Spleen (tissue), 11 donors: ENCODE measurements around the gene ZNF385D. TPM values are rescaled to one million over a fixed set of nuclear protein-coding genes. Genes with fewer than 3 reads are reported as not detected.

Experiments used
- DNase-seq: peaks from one replicate; pipeline ENCODE4 v3.0.0-alpha.2; 2020
- H3K27ac ChIP-seq, 8 donors: fragments of 200-600 bp; sonication (generic) in 7 of 8; 1 replicate in 4 of 8; 2 replicates in 4 of 8; pipeline versions ENCODE4 v1.5.0 to v1.8.0; 2016 to 2021; ENCODE audit warnings: inconsistent platforms in 4 of 8, mild to moderate bottlenecking in 4 of 8, moderate library complexity in 1 of 8
- H3K27me3 ChIP-seq, 7 donors: fragments of 200-600 bp; sonication (generic) in 6 of 7; replicated peaks in 1 of 7; 1 replicate in 4 of 7; 2 replicates in 3 of 7; pipeline versions ENCODE4 v1.5.0 to v1.8.0; 2016 to 2021; ENCODE audit warnings: inconsistent platforms in 3 of 7, mild to moderate bottlenecking in 1 of 7
- H3K36me3 ChIP-seq, 6 donors: fragments of 200-600 bp; sonication (generic) in 5 of 6; 1 replicate in 4 of 6; 2 replicates in 2 of 6; pipeline versions ENCODE4 v1.5.0 to v1.8.0; 2016 to 2021; ENCODE audit warnings: inconsistent platforms in 2 of 6
- H3K4me1 ChIP-seq, 6 donors: fragments of 200-600 bp; sonication (generic) in 5 of 6; 1 replicate in 3 of 6; 2 replicates in 3 of 6; pipeline versions ENCODE4 v1.5.0 to v1.8.0; 2016 to 2021; ENCODE audit warnings: inconsistent platforms in 3 of 6
- H3K4me3 ChIP-seq, 8 donors: fragments of 200-600 bp; sonication (generic) in 7 of 8; 1 replicate in 4 of 8; 2 replicates in 4 of 8; pipeline versions ENCODE4 v1.5.0 to v1.8.0; 2016 to 2021; ENCODE audit warnings: inconsistent platforms in 4 of 8, mild to moderate bottlenecking in 4 of 8, moderate library complexity in 2 of 8
- H3K9me3 ChIP-seq, 8 donors: fragments of 200-600 bp; sonication (generic) in 7 of 8; 1 replicate in 4 of 8; 2 replicates in 4 of 8; pipeline versions ENCODE4 v1.5.0 to v1.8.0; 2016 to 2021; ENCODE audit warnings: inconsistent platforms in 4 of 8
- POLR2A ChIP-seq, 3 donors: fragments of 450-650 bp; IDR thresholded peaks; one replicate each; pipeline ENCODE4 v1.5.1; 2017; ENCODE audit warnings: antibody characterized with exemption in 3 of 3, mild to moderate bottlenecking in 1 of 3
- POLR2AphosphoS5 ChIP-seq, 3 donors: sonication (generic); formaldehyde crosslinking; IDR thresholded peaks; one replicate each; pipeline ENCODE4 v1.5.1; 2017; ENCODE audit warnings: antibody characterized with exemption in 3 of 3
- WGBS, 5 donors: extraction: QIAGEN DNeasy Blood & Tissue Kit in 3 of 5; methylation state at CpG; one replicate each; pipeline versions ENCODE4 v1.1.5 to v1.1.7; 2013 to 2018; 5-methylcytosine and 5-hydroxymethylcytosine counted together
- intact Hi-C: fragments of 100-400 bp; cut with DNase I; formaldehyde crosslinking; loops from one replicate; pipeline ENCODE4 v1.15.0; 2023; ENCODE audit warnings: low total_unique reads
- polyA plus RNA-seq, 3 donors: library from polyadenylated mRNA; stranded (reverse); fragments of 200-250 nt; gene quantifications; one replicate each; pipeline ENCODE4 v1.2.1, GENCODE V29; 2013
- total RNA-seq, 7 donors: library from RNA; depleted of rRNA in 3 of 7; stranded (reverse); fragments of >200 nt in 3 of 7; fragmentation: NEBNext Ultra II Directional in 4 of 7; extraction: Animal tissue kit (Norgen Biotek cat#: 25700) in 4 of 7; gene quantifications; one replicate each; pipeline versions ENCODE4 v1.1.0 to v1.2.1, GENCODE V29; 2016 to 2021
- TF ChIP-seq, protein P1 (sequence below), 11 experiments: fragments of 200-600 bp in 7 of 11; fragments of 450-650 bp in 4 of 11; sonication (generic) in 4 of 11; IDR thresholded peaks in 8 of 11; conservative IDR thresholded peaks in 3 of 11; 1 replicate in 7 of 11; 2 replicates in 4 of 11; pipeline versions ENCODE4 v1.4.0 to v1.8.0; 2016 to 2021; ENCODE audit warnings: antibody characterized with exemption in 11 of 11, inconsistent platforms in 4 of 11, mild to moderate bottlenecking in 1 of 11
- donor health status: healthy with polysubstance abuse.
- donor health status: DM: no; HTN: no; CAD: no; lungs with moderate emphysema.
- donor health status: DM: no; HTN: no; CAD: no.
- donor health status: Bipolar disorder and iron deficiency.
- donor health status: healthy.
- donor health status: DM: no; HTN: no; CAD: no.
- donor health status: DM: yes; HTN: yes; CAD: no.

The ZNF385D gene
- total and polyA plus RNA-seq, 10 donors: 0.05 to 3.2 (median 0.70) TPM

- Histone ChIP-seq H3K36me3 (no peaks in the 10 kb centered on the region), H3K27ac (no peak overlapping the region), H3K4me1 (no peaks in the 10 kb centered on the region), H3K27me3 (no peaks in the 10 kb centered on the region), H3K4me3 (no peak overlapping the region), H3K9me3 (peaks cover 0 to 26% (median 8%) of the 10 kb centered on the region in 8 donors)
- 66 to 77% (median 72%) methylated on average over 2 of the region's 2 CpGs for WGBS, 5 donors
- intact Hi-C loops: no loop called here
- DNase-seq: no peak
- TF ChIP-seq POLR2A (IDR thresholded peaks at IDR 0.05) (no peak), POLR2AphosphoS5 (IDR thresholded peaks at IDR 0.05) (no peak)
- TF ChIP-seq, protein P1, sequence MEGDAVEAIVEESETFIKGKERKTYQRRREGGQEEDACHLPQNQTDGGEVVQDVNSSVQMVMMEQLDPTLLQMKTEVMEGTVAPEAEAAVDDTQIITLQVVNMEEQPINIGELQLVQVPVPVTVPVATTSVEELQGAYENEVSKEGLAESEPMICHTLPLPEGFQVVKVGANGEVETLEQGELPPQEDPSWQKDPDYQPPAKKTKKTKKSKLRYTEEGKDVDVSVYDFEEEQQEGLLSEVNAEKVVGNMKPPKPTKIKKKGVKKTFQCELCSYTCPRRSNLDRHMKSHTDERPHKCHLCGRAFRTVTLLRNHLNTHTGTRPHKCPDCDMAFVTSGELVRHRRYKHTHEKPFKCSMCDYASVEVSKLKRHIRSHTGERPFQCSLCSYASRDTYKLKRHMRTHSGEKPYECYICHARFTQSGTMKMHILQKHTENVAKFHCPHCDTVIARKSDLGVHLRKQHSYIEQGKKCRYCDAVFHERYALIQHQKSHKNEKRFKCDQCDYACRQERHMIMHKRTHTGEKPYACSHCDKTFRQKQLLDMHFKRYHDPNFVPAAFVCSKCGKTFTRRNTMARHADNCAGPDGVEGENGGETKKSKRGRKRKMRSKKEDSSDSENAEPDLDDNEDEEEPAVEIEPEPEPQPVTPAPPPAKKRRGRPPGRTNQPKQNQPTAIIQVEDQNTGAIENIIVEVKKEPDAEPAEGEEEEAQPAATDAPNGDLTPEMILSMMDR (IDR thresholded peaks at IDR 0.05 in 8 of 11, conservative IDR thresholded peaks at IDR 0.05 in 3 of 11): no peak
These were observed 47.7 kb downstream of the ZNF385D start for GRCh38 chr3:21703291-21703690.

DNA sequence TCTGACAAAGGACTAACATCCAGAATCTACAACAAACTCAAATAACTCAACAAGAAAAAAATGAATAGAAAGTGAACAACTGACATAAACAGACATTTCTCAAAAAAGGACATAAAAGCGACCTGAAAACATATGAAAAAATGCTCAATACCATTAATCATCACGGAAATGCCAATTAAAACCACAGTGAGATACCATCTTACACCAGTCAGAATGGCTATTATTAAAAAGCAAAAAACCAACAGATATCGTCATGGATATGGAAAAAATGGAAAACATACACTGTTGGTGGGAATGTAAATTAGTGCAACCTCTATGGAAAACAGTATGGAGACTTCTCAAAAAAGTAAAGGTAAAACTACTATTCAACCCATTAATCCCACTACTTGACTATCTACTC is 53.3 kb downstream of the ZNF385D start:
- no peak for TF ChIP-seq POLR2A (IDR thresholded peaks at IDR 0.05)
- DNase-seq: no peak

DNA sequence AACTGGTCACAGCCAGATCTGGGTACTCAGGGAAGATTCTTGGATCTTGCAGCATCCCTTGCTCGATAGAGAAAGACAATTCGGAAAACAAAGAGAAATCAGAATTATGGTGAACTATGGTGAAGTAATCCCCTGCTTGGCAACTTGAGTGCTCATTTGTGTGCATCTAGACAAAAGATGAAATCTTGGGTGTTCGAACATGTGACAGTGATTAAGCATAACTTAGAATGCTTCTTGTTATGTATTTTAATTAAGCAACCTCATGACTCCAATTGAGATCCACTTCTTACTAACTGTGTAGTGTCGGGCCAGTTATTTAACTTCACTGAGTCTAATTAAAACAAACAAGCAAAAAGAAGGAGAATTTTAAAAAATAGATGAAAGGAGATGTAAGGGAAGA is 56.5 kb downstream of the ZNF385D start:
- intact Hi-C loops: no loop called here
- H3K4me1 ChIP-seq: no peaks in the 10 kb centered on the region
- no peak overlapping the region for H3K4me3 ChIP-seq
- no peak for DNase-seq
- H3K36me3 ChIP-seq: no peaks in the 10 kb centered on the region
- H3K27ac ChIP-seq: no peak overlapping the region
- peaks cover 0 to 8% (median 0%) of the 10 kb centered on the region in 8 donors for H3K9me3 ChIP-seq
- H3K27me3 ChIP-seq: no peaks in the 10 kb centered on the region
- WGBS, 5 donors: 79 to 92% (median 88%) methylated on average over 4 of the region's 4 CpGs
- TF ChIP-seq POLR2AphosphoS5 (IDR thresholded peaks at IDR 0.05) (no peak), POLR2A (IDR thresholded peaks at IDR 0.05) (no peak)
- TF ChIP-seq, protein P1 (IDR thresholded peaks at IDR 0.05 in 8 of 11, conservative IDR thresholded peaks at IDR 0.05 in 3 of 11): no peak

More for the DNA sequence above, 53.3 kb downstream of the ZNF385D start:
- WGBS, 5 donors: 65 to 90% (median 72%) methylated on average over 3 of the region's 3 CpGs
- Histone ChIP-seq H3K36me3 (no peaks in the 10 kb centered on the region), H3K27me3 (no peaks in the 10 kb centered on the region), H3K27ac (no peak overlapping the region), H3K9me3 (peaks cover 0 to 16% (median 7%) of the 10 kb centered on the region in 8 donors), H3K4me3 (no peak overlapping the region), H3K4me1 (no peaks in the 10 kb centered on the region)
- intact Hi-C loops: no loop called here

DNA sequence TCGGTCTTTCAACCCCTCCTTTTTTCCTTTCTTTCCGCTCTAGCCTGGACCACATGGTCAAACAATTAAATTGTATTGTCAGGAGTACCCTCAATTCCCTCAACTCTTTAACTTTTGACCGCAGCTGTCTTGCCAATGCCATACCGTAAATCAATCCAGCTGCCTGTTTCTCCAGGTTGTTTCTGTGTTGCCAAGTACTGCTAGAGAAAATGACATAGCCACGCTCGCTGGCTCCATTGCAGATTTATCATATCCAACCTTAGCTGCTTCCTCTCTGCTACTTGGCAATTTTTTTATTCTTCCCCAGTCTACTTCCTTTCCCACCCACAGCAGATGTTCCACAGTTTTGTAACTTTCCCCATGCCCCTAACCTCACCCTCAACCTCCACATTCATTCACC is 60.0 kb downstream of the ZNF385D start:
- intact Hi-C loops: no loop called here
- Histone ChIP-seq H3K27ac (no peak overlapping the region), H3K4me3 (no peak overlapping the region), H3K27me3 (no peaks in the 10 kb centered on the region), H3K36me3 (no peaks in the 10 kb centered on the region), H3K9me3 (peaks cover 0 to 8% (median 0%) of the 10 kb centered on the region in 8 donors), H3K4me1 (no peaks in the 10 kb centered on the region)
- no peak for TF ChIP-seq POLR2AphosphoS5 (IDR thresholded peaks at IDR 0.05)
- TF ChIP-seq, protein P1 (IDR thresholded peaks at IDR 0.05 in 8 of 11, conservative IDR thresholded peaks at IDR 0.05 in 3 of 11): no peak
- 63 to 72% (median 65%) methylated on average over 6 of the region's 6 CpGs for WGBS, 5 donors
- DNase-seq: no peak

DNA sequence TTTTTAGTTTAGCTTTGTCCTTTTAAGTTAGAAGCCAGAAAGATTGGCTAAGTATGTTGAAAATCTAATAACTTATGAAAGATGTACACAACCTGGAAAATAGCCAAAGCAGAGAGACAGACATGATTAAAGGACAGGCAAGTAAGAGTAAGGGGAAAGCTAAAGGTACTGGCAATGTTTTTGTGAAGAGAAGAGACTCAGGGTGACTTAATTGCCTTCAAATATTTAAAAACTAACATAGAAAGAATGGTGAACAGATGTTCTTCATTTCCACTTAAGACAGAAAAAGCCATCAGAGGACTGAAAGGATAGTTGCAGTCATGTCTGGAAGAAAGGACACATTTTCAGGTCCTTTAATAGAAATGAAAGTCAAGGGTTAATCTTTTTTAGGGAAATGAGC is 68.8 kb downstream of the ZNF385D start:
- no peak overlapping the region for H3K4me3 ChIP-seq
- no peaks in the 10 kb centered on the region for H3K9me3 ChIP-seq
- TF ChIP-seq, protein P1 (IDR thresholded peaks at IDR 0.05 in 8 of 11, conservative IDR thresholded peaks at IDR 0.05 in 3 of 11): no peak
- TF ChIP-seq POLR2A (IDR thresholded peaks at IDR 0.05): no peak
- no peak for TF ChIP-seq POLR2AphosphoS5 (IDR thresholded peaks at IDR 0.05)
- no peak for DNase-seq
- H3K4me1 ChIP-seq: peaks cover 0 to 3% (median 0%) of the 10 kb centered on the region in 6 donors
- H3K27ac ChIP-seq: no peak overlapping the region
- no peaks in the 10 kb centered on the region for H3K36me3 ChIP-seq
- no peaks in the 10 kb centered on the region for H3K27me3 ChIP-seq
- intact Hi-C loops: no loop called here
